ENCODE results near the gene PSMB2.

Gene PSMB2

DNA sequence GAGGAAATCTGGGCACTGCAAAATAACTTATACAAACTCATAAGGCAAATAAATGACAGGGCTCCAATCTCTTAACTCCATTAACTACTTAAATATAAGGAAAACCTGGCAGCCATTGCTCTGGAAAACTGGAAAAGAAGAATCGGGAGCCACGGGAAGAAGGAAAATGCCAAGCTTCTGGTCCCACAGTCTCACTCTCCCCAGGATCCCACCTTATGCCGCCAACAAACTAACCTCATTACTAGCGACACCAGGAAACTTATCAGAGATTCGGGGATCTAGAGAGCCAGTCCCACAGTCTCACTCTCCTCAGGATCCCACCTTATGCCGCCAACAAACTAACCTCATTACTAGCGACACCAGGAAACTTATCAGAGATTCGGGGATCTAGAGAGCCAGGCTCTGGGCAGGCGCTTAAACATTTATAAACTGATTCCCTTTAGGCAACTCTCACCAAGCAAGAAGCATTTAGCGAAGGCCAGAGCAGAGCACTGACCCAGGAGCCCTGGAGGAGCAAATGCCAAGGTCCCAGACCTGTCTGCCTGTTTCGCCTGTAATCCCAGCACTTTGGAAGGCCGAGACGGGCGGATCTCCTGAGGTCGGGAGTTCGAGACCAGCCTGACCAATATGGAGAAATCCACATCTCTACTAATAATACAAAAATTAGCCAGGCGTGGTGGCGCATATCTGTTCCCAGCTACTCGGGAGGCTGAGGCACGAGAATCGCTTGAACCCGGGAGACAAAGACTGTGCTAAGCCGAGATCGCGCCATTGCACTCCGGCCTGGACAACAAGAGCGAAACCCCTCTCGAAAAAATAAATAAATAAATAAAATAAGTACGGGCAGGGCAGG is 720 bp downstream of the PSMB2 start:
- FAIRE-seq = no peak

DNA sequence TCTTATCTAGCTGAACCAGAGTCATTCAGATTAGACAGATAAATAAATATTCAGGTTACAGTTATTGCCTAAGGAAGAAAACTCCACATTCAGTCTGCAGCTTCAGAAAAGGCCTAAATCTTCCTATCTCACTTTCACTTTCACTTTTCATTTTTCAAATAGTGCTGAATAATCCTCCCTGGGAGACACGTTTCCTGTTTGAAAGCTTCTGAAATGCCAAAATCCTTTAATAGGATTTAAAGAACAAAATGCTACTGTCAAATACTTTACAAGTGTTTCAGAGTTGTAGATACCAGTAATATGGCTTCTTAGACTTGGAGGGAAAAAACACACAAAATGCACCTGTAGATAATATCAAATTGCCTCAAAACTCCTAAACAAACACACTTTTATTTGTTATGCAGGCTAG is 3.9 kb downstream of the PSMB2 start:
- FAIRE-seq = no peak

DNA sequence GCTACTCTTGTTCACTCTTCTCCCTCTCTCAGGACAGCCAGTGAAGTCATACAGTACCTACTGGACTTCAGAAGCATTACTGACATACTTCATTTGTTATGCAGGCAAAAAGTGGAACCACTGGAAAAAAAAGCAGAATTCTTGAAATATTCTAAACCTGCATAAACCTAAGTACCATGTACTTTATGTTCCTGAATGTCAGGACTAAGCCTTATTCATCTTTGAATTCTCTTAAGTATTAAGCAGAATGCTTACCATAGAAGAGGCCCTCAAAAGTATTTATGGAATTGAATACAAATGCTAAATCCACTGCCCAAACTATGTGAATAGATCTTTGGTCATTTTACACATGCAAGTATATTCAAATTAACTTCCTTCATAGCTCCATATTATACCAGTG is 7.8 kb downstream of the PSMB2 start:
- FAIRE-seq = no peak

DNA sequence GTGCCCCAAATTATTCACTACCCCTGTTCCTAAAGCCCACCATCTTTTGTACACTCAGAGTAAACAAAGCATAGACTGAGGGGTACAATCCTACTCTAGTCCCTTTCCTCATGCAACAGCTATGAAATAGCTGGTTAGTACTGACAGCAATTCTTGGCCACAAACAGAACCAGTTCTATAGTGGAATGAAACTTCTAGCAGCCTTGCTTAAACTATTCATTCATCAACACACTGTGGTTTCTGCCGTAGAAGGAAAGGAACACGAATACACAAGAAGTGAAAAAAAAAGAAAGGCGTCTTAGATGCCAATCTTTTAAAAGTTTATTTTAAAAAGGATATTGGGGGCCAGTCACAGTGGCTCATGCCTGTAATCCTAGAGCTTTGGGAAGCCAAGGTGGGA is 9.9 kb downstream of the PSMB2 start:
- no peak for FAIRE-seq

DNA sequence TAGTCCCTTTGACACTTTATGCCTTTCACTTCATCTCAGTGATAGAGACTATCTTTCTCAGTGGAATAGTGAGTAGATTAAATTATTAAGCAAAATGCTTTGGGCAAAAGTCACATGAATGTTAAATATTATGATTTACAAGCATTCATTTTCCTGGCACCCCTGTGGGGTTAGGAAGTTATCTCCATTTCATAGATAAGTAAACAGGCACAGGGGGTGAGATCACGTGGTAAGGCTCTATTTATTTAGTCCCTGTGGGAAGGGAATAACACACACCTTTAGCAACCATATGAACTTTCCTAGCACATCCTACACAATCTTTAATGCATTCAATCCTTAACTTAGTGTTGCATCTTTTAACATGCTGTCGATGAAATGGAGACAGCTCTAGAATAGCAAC is 12.3 kb downstream of the PSMB2 start:
- no peak for FAIRE-seq

DNA sequence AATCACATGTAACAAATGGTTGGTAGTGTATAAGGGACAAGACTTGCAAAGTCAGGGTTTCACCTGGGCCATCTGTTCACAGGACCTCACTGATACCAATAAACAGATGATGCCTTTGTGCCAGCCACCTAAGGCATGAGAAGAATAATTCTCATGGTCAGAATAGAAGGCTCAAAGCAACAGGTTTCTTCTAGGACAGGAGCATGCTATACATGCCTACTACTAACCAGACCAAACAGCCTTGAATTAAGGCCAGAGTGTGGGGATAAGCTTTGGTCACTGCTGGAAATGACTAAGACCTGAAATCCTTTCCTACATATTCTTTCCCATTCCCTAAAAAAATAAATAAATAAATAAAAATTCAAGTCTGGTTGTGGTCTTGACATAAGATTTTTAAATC is 17.5 kb downstream of the PSMB2 start:
- no peak for FAIRE-seq

DNA sequence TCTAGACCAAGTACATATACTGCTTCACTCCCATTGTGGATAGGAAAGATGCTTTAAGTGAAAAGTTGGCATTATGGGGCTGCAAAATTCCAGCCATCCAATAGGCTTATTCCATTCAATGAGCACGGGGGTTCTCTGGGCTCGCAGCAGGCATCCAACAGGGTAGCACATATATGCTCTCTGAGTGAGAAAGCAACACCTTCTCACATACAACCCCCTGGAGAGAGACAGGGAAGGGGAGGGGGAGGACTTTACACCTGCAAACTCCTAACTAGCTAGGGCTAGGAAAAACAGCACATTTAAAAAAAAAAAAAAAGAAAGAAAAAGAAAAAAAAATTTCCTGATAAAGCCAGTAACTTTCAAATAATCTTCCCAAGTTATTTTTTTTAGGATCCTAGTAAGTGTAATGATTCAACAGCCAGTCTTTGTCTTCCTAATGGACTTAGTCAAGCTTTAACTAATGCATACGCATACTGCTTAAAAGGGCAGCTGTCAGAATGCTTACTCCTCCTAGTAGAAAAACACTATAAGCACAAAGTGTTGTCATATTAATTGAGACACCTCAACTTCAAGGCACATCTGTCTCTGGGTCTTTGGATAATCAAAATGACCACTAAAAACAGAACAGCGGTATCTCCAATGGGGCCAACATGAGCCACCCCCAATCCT is 18.7 kb downstream of the PSMB2 start:
- FAIRE-seq = no peak

DNA sequence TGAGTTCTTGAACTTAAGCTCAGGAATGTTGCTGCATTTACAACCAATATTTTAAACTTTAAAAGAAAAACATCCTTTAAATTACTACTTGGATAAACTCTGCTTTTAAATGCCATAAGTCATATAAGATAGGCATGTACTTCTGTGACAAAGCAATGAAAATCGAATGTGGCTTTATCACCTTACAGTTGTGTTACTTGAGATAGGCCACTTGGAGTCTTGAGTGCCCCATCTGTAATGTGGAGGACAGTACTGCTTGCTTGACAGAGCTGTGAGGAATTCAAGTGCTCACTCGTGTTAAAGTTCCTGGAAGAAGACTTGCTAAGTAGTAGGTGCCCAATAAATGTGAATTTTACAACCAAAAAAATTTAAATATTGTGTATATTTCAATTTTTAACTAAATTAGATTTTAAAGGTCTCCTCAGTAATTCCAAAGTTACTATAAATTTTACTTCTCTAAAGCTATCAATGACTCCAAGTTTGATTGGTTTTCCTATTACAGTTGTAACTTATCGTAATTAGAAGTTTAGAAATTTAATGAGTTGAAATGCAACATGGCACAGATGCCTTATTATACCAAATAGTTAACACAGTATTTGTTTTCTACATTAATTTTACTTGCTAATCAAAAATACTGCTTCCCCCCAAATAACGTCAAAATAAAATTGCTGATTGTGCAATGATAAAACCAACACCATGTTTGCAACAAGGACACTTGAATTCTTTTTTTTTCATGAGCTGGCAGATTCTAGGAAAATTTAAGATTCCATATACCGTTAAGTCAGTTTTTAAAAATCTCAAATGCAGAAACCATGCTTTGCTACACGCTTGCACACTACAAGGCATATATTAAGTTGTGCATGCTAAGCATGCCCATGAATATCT is 21.8 kb downstream of the PSMB2 start:
- FAIRE-seq = no peak

DNA sequence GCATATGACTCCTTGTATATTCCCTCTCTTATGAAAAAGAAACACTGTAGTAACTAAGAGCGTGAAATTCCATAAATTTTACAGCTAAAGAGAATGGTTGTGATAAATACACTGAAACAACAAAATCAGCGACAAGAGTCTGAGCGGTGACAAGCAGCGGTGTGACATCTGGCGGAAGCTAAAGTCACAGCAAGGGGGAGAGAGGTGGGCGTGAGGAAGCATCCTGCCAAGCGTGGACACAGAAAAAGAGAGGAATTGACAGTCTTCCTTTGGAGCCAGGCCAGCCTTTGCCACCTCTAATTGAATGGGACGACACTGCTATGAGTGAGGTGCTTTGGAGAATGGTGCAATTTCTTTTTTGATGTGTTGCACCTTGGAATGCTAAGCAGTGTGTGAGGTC is 25.9 kb downstream of the PSMB2 start:
- no peak for FAIRE-seq

DNA sequence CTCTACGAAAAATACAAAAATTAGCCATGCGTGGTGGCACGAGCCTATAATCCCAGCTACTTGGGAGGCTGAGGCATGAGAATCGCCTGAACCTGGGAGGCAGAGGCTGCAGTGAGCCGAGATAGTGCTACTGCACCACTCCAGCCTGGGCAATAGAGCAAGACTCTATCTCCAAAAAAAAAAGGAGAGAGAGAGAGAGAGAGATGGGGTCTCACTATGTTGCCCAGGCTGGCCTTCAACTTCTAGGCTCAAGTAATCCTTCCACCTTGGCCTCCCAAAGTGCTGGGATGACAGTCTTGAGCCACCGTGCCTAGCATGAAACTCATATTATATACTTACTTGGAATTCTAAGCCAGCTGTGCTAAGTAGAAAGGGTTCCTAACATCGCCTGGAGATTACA is 29.7 kb downstream of the PSMB2 start:
- no peak for FAIRE-seq

DNA sequence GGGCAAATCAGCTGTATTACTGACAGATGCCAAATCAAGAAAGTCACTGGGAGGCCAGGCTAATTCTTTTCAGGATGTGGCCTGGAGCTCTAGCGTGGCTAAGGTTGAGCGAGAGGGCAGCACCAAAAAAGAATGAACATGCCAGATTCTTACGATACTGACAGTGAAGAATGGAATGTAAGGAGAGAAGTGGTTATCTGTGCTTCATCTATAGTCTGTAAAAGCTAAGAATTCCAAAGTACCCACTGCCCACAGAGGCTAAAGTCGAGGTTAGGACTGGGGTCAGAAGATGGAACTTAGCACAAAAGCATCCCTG is 35.5 kb downstream of the PSMB2 start:
- FAIRE-seq = no peak

DNA sequence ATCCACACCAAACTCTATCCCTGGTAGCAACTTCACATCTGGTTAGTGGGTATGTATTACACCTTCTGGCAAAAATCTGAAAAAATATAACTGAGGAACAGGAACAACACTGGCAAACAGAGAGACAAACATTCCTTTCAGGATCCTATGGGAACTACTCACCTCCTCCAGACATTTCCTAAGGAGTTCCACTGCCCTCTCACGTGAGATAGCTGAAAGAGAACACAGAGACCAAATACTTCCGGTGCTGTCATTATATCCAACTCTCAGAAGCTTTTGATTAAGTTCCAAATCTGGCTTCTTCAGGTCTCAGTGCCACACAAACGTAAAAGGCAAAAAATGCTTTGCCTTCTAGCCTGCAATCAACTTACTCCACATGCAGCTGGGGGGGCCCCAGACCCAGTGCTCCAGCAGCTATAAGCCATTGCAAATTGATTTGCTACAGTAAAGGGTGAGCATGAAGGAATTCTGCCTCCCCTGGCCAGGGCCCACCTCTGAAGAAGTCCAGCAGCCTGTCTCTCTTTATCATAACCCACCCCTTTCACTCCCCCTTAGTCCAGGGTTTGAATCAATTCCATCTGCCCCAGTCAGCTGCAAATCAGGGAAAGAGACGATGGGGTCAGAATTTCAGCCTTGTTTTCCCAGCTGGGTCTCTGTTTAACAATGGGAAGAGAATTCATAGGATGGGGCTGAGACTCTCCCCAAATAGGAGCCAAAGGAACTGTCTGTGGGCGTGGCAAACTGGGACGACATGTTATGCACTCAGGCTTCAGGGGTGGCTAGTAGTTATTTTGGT is 36.1 kb downstream of the PSMB2 start:
- FAIRE-seq = no peak

DNA sequence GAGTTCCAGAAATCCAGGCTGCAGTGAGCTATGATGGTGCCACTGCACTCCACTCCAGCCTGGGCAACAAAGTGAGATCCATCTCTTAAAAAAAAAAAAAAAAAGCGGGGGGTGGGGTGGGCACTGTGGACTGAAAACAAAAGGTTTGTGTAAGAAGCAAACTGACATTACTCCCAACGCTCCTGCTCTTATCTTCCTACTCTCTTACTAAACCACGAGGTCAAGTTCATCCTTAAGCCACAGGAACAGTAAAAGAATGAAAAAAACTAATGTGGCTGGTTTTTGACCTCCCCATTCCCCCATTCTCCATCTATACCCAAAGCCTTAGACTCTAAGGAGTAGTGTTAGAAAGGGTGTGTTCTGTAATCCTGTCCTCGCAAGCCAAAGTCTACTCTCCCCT is 37.4 kb downstream of the PSMB2 start:
- FAIRE-seq = no peak

DNA sequence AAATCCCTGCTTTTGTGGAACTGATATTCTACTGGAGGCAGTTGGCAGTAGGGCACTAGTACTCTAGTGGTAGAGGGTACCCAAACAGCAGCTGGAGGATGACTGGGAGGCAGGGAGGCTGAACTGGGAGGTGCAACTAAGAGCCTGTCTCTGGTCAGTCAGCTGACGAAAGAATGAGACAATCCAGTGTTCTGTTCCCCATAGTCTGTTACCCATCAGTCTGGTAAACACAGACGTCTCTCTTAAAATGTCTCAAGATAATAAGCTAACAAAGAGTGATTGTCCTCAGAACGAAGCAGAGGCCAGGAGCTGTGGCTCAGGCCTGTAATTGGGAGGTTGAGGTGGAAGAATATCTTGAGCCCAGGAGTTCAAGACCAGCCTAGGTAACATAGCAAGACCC is 37.9 kb downstream of the PSMB2 start:
- FAIRE-seq = no peak

DNA sequence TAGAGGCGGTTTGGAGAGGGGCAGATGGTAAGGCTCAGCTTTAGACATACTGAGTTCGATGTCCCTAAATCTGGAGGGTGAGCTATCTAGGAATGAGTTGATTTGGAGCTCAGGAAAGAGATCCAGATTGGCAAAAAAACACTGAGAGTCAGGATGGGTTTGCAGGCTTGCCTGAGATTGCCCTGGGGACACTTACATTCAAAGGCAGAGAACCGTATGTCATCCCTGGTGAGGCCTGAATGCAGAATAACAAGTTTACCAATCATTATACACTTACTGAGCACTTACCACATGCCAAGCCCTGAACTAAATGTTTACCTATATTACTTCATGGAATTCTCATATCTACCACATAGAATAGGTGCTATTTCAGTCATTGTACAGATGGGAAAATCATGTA is 40.7 kb downstream of the PSMB2 start:
- no peak for FAIRE-seq

DNA sequence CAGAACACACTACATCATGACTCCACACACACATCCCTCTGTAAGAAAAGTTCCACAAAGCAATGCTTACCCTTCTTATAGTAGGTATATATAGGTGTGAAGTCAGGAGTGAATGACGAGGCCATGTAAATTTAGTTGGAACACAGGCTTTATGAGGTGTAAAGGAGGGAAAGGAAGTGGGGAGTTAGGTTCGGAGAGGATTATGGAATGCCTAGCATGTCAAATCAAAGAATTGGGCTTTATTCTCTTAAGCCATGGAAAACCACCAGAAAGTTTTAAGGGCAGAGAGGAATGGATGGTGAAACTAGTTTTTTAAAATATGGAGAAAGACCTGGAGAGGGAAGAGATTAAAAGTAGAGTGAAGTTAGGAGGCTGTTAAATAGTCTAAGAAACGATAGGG is 41.9 kb downstream of the PSMB2 start:
- no peak for FAIRE-seq

DNA sequence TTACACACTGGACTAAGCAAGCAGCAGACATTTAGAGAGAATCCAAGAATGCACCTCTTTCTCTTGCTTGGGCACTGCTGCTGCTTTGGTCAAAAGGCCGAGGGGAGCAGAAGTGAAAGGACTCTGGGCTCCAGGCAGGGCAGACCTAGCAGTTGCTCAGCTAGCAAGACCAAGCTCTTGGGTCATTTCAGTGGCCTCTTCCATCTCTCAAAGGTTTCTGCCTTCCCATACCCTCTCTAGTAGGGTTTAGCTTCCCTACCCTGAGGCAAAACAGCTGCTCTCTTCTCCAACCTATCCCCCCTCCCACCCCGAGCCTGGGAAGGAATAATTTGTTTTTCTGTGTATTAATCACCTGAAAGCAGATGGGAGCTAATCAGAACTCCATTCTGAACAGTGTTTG is 42.4 kb downstream of the PSMB2 start:
- no peak for FAIRE-seq

DNA sequence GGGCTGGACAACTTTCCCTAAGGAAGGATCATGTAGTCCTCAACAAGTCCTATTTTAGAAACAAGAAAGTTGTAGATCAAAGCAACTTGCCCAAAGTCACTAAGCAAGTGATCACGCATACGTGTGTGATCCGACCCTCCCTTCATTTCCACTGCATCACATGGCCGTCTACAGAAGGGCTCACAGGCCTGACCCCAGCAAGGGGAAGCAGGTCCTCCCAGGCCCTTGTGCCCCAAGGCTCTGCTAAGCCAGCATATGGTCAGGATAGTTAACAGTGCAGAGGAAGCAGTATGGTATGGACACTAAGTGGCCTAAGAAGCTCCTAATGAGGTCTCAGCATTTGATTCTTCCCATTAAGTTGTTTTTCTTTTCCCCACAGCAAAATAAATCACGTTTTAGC is 43.5 kb downstream of the PSMB2 start:
- no peak for FAIRE-seq

DNA sequence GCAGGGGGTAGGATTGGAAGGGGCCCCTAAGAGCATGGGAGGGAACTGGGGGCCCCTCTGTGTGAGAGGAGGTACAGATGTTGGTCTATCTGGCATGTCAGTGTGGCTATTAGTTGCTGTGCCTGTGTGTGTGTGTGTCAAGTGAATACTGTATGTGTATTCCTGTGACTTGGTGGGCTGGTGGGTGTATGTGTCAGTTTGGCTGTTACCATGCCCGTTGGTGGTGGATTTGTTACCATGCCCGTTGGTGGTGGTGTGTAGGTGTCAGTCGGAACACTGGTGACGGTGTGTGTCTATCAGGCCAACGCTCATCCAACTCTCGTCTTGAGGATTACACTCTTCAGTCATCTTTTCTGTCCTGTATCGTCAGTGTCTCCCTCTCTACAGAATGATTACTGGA is 45.6 kb downstream of the PSMB2 start:
- FAIRE-seq = no peak

DNA sequence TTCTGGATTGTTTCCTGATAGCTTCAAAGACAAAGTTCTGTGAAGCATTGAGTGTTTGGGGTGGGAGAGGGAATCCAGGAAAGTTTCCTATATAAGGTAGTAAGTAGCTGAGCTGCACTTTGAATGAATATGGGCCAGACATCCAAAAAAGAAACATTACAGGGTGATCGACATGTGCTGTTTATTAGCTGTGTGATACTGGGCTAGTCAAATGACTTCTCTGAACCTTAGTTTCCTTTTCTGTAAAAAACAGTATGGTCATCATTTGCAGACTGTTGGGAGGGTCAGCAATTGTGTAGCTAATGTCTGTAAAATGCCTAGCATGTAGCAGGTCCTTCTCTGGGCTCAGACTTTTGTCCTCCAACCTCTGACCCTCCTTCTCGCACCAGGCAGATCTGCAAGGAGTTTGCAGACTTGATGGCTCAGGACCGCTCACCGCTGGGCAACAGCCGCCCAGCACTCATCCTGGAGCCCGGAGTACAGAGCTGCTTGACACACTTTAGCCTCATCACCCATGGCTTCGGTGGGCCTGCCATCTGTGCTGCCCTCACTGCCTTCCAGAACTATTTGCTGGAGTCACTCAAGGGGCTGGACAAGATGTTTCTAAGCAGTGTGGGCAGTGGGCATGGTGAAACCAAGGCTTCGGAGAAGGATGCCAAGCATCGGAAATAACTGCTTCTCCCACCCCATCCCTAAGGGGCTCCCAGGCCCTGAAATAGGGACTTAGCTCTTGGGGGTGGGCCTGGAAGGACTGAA is 47.1 kb downstream of the PSMB2 start:
- FAIRE-seq = no peak

DNA sequence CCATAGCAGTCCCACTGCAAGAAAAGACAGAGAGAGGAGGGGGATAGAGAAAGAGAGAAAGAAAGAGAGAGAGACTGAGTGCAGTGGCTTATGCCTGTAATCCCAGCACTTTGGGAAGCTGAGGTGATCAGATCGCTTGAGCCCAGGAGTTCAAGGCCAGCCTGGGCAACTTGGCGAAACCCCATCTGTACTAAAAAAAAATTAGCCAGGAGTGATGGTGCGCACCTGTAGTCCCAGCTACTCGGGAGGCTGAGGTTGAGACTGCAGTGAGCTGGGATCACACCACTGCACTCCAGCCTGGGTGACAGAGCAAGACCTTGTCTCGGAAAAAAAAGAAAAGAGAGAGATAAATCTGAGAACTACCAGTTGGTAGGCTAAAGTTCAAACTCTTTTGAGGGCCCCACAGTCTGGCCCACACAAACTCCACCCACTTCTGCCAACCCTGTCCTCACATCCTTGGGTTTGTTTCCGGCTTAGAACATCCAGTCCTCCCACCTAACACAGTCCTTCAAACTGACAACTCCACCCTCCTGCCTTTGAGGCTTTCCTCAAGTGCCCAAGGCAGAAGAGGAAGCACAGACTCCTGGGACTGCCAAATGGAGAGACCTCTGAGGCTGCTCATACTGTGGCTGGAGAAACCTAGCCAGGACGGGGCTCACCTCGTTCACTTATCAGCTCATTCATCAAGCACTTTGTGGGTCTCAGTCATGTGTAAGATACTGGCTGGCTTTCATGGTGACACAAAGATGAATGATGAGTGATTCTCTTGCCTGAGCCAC is 48.1 kb downstream of the PSMB2 start:
- FAIRE-seq = no peak
